ENCODE measurements around the gene ABCA1.
A peak's percentile ranks its signal among the peaks of the same experiment; 100 is the strongest.
"Not testable (repeated sequence)": the region's sequence is repeated elsewhere in the genome, so short reads cannot be mapped to it uniquely, and the experiment has no call there.

ABCA1 gene

GRCh38 chr9:104960662-104961061 lies 32.7 kb upstream of the ABCA1 start:
- ATAC-seq = no peak
- Mint-ChIP-seq H3K4me3 (no peak overlapping the region), H3K27ac (no peak overlapping the region), H3K36me3 (no peaks in the 10 kb centered on the region), H3K4me1 (peaks cover 9% of the 10 kb centered on the region), H3K9me3 (no peaks in the 10 kb centered on the region)
- no peak for DNase-seq (ENCODE audit: low spot score in 2 of 2)

GRCh38 chr9:104958751-104959150 lies 30.8 kb upstream of the ABCA1 start:
- H3K27ac Mint-ChIP-seq = no peak overlapping the region
- DNase-seq (ENCODE audit: low spot score in 2 of 2) = no peak
- no peaks in the 10 kb centered on the region for H3K36me3 Mint-ChIP-seq
- ATAC-seq = no peak
- H3K4me1 Mint-ChIP-seq = peaks cover 9% of the 10 kb centered on the region
- H3K9me3 Mint-ChIP-seq = no peaks in the 10 kb centered on the region
- H3K4me3 Mint-ChIP-seq = no peak overlapping the region

GRCh38 chr9:104958006-104958405 lies 30.1 kb upstream of the ABCA1 start:
- not testable (repeated sequence) for H3K4me3 Mint-ChIP-seq; H3K4me1 Mint-ChIP-seq; H3K9me3 Mint-ChIP-seq; ATAC-seq; H3K27ac Mint-ChIP-seq; H3K36me3 Mint-ChIP-seq; DNase-seq (ENCODE audit: low spot score in 2 of 2)

DNA sequence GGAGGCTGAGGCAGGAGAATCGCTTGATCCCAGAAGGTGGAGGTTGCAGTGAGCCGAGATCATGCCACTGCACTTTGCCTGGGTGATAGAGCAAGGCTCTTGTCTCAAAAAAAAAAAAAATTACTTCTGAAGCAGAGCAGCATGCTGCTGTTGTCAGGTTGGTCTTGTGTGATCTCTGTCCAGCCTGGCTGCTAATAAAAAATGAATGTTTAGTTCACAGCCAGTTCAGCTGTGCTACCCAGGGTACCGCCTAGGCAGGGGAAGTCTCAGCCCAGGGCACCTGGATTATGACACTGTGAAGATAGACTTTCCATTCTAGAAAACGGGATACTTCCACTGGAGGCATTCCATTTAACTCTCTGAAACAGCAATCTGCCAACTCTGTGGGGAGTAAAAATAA lies 23.5 kb upstream of the ABCA1 start:
- H3K36me3 Mint-ChIP-seq = no peaks in the 10 kb centered on the region
- DNase-seq (ENCODE audit: low spot score in 2 of 2) (no peak), ATAC-seq (no peak)
- H3K4me3 Mint-ChIP-seq = no peak overlapping the region
- no peak overlapping the region for H3K27ac Mint-ChIP-seq
- H3K9me3 Mint-ChIP-seq = no peaks in the 10 kb centered on the region
- H3K4me1 Mint-ChIP-seq = peaks cover 5% of the 10 kb centered on the region

- no peak overlapping the region for H3K4me3 Mint-ChIP-seq
- H3K36me3 Mint-ChIP-seq = no peaks in the 10 kb centered on the region
Measured at GRCh38 chr9:104950838-104951237, 22.9 kb upstream of the ABCA1 start.

DNA sequence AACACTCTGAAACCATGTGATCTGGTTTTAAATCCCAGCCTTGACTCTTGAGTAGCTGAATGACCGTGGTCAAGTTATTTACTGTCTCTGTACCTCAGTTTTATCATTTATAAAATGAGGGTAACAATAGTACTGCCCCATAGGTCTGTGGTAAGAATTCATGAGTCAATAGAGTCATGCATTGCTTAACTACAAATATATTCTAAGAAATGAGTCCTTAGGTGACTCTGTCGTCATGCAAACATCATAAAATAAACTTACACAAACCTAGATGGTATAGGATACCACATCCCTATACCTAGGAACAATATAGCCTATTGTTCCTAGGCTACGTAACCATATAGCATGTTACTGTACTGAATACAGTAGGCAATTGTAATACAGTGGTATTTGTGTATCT lies 20.3 kb upstream of the ABCA1 start:
- Mint-ChIP-seq H3K4me1 (peaks cover 5% of the 10 kb centered on the region), H3K27ac (peak overlapping the region; percentile 68), H3K9me3 (no peaks in the 10 kb centered on the region), H3K36me3 (no peaks in the 10 kb centered on the region), H3K4me3 (no peak overlapping the region)
- no peak for DNase-seq (ENCODE audit: low spot score in 2 of 2)
- ATAC-seq = peak; percentile 71

More at GRCh38 chr9:104950838-104951237, 22.9 kb upstream of the ABCA1 start:
- no peak for ATAC-seq
- peaks cover 5% of the 10 kb centered on the region for H3K4me1 Mint-ChIP-seq
- no peak overlapping the region for H3K27ac Mint-ChIP-seq
- no peak for DNase-seq (ENCODE audit: low spot score in 2 of 2)
- H3K9me3 Mint-ChIP-seq = no peaks in the 10 kb centered on the region

DNA sequence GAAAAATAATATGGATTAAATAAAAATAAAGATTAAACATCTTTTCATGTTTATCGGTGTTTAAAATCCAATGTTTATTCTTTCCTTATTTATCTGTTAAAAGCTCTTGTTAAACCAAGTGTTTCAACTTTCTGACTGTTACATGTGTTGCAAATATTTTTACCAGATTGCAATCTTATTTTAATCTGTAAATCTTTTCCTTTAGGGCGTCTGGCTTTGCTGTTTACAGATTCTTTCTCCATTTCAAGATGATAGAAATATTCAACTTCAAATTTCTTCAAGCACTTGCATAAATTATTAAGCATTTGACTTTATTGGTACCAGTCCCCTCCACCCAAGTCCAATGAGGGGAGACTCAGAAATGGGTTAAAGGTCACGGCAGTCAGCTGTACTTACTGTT lies 16.9 kb upstream of the ABCA1 start:
- DNase-seq (ENCODE audit: low spot score in 2 of 2) (no peak), ATAC-seq (no peak)
- Mint-ChIP-seq H3K4me3 (no peak overlapping the region), H3K4me1 (peaks cover 16% of the 10 kb centered on the region), H3K36me3 (no peaks in the 10 kb centered on the region), H3K9me3 (no peaks in the 10 kb centered on the region), H3K27ac (no peak overlapping the region)

GRCh38 chr9:104944356-104944755 lies 16.4 kb upstream of the ABCA1 start:
- H3K9me3 Mint-ChIP-seq = no peaks in the 10 kb centered on the region
- peaks cover 16% of the 10 kb centered on the region for H3K4me1 Mint-ChIP-seq
- H3K27ac Mint-ChIP-seq = no peak overlapping the region
- ATAC-seq = no peak
- H3K4me3 Mint-ChIP-seq = no peak overlapping the region
- no peaks in the 10 kb centered on the region for H3K36me3 Mint-ChIP-seq
- DNase-seq (ENCODE audit: low spot score in 2 of 2) = no peak

- H3K36me3 Mint-ChIP-seq = no peaks in the 10 kb centered on the region
- H3K9me3 Mint-ChIP-seq = no peaks in the 10 kb centered on the region
- H3K4me1 Mint-ChIP-seq = peaks cover 11% of the 10 kb centered on the region
- ATAC-seq = peak; percentile 82
- H3K27ac Mint-ChIP-seq = no peak overlapping the region
- DNase-seq (ENCODE audit: low spot score in 2 of 2) = no peak
- H3K4me3 Mint-ChIP-seq = no peak overlapping the region
Measured at GRCh38 chr9:104941597-104941996, 13.6 kb upstream of the ABCA1 start.

GRCh38 chr9:104936291-104936690 lies 8.3 kb upstream of the ABCA1 start:
- no peaks in the 10 kb centered on the region for H3K36me3 Mint-ChIP-seq
- H3K4me3 Mint-ChIP-seq = no peak overlapping the region
- ATAC-seq (no peak), DNase-seq (ENCODE audit: low spot score in 2 of 2) (no peak)
- peaks cover 9% of the 10 kb centered on the region for H3K4me1 Mint-ChIP-seq
- H3K27ac Mint-ChIP-seq = no peak overlapping the region
- H3K9me3 Mint-ChIP-seq = no peaks in the 10 kb centered on the region

DNA sequence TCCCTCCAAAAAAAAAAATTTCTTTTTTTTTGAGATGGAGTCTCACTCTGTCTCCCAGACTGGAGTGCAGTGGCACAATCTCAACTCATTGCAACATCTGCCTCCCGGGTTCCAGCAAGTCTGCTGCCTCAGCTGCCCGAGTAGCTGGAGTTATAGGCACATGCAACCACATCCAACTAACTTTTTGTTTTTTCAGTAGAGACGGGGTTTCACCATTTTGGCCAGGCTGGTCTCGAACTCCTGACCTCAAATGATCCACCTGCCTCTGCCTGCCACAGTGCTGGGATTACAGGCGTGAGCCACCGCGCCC lies 7.5 kb upstream of the ABCA1 start:
- not testable (repeated sequence) for ATAC-seq; H3K4me1 Mint-ChIP-seq; H3K36me3 Mint-ChIP-seq; H3K4me3 Mint-ChIP-seq; H3K27ac Mint-ChIP-seq; H3K9me3 Mint-ChIP-seq; DNase-seq (ENCODE audit: low spot score in 2 of 2)

DNA sequence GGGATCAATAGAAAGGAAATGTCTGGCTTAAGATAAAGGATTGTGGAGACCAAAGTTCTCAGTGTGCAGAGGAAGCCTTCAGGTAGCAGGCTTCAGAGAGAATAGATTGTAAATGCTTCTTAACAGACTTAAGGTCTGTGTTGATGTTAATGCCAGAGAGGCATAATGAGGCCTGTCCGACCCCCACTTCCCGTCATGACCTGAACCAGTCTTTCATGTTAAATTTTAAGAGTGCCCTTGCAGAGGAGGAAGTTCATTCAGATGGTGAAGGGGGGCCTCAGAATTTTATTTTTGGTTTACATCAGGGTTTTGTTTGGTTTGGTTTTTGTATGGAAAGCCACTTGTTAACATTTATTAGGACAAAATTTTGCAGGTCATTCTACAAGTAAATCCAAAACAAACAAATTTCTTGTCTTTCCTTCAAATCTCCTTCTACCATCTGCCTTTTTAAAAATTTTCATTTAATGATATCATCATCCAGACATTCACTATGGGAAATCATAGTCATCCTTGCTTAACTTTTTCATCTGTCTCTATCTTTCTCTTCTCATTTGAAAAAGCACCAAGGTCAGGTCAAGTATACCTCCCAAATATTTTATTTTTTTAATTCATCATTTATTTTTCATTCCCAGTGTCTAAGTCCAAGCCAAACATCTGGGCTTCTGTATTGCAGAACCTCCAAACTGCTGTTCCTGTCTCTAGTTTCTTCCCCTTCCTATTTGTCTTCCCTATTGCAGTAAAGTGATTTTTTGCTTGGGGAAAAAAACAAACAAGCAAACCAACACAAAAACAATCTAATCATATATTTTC lies 6.9 kb upstream of the ABCA1 start:
- ATAC-seq (no peak), DNase-seq (ENCODE audit: low spot score in 2 of 2) (no peak)
- Mint-ChIP-seq H3K4me1 (peaks cover 5% of the 10 kb centered on the region), H3K9me3 (no peaks in the 10 kb centered on the region), H3K36me3 (no peaks in the 10 kb centered on the region), H3K27ac (no peak overlapping the region), H3K4me3 (no peak overlapping the region)

DNA sequence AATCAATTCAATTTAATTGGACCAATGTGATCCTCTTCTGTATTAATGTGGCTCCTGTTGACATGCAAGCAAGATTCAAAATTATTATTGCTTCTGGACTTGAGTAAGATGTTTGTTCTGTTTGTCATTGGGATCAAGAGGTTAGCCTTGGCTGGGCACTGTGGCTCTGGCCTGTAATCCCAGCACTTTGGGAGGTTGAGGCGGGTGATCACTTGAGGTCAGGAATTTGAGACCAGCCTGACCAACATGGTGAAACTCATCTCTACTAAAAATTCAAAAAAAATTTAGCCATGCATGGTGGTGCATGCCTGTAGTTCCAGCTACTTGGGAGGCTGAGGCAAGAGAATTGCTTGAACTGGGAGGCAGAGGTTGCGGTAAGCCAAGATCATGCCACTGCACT lies 5.1 kb upstream of the ABCA1 start:
- H3K36me3 Mint-ChIP-seq; H3K9me3 Mint-ChIP-seq; DNase-seq (ENCODE audit: low spot score in 2 of 2); H3K4me1 Mint-ChIP-seq; H3K4me3 Mint-ChIP-seq; H3K27ac Mint-ChIP-seq; ATAC-seq: not testable (repeated sequence)

- Mint-ChIP-seq H3K27ac (no peak overlapping the region), H3K4me3 (no peak overlapping the region), H3K4me1 (peaks cover 12% of the 10 kb centered on the region), H3K9me3 (no peaks in the 10 kb centered on the region), H3K36me3 (no peaks in the 10 kb centered on the region)
- ATAC-seq = no peak
- no peak for DNase-seq (ENCODE audit: low spot score in 2 of 2)
Measured at GRCh38 chr9:104931256-104931655, 3.3 kb upstream of the ABCA1 start.

DNA sequence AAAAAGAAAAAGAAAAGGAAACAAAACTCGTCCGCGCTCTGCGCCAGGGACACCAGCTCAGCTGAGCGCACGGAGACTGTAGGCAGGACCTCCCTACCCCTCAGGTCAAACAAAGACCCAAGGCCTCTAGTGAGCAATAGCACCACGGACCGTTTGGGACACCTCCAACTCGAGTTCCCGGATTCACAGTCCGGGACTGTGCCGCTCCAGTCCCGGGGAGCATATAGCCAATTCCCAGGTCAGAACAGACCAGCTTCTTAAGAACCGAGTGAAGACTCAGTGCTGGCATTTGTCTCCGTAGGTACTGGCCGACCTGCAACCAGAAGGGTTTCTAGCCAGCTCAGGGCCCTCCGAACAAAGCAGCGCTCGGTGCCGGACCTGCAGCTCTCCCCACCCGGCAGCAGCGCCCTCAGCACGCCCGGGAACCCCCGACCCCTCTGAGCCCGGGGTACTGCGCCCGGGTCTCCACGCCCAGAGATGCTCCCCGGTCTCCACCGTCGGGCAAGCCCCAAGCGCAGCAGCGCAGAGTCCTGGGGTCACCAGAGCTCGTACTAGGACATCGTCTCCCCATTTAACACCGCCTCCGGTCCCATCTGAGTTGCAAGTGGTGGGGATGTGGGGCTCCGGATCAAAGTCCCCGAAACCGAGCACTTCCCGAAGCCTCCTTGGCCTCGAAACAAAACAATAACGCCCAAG lies 591 bp downstream of the ABCA1 start:
- DNase-seq (ENCODE audit: low spot score in 2 of 2) (peak; percentile 14 to 69), ATAC-seq (peak; percentile 47)
- Mint-ChIP-seq H3K4me3 (peak overlapping the region; percentile 80), H3K36me3 (no peaks in the 10 kb centered on the region), H3K4me1 (peaks cover 7% of the 10 kb centered on the region), H3K9me3 (no peaks in the 10 kb centered on the region), H3K27ac (no peak overlapping the region)

DNA sequence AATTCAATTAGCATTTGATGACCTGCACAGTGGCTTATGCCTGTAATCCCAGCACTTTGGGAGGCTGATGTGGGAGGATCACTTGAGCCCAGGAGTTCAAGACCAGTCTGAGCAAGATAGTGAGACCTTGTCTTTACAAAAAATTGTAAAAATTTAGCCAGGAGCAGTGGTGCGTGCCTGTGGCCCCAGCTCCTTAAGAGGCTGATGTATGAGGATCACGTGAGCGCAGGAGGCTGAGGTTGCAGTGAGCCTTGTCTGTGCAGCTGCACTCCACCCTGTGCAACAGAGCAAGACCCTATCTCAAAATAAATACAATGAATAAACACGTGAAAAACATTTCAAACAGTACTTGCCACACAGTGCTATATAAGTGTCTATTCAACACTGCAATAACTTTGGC lies 4.2 kb downstream of the ABCA1 start:
- no peak overlapping the region for H3K4me3 Mint-ChIP-seq

More for the DNA sequence above, 4.2 kb downstream of the ABCA1 start:
- peaks cover 7% of the 10 kb centered on the region for H3K4me1 Mint-ChIP-seq
- no peaks in the 10 kb centered on the region for H3K9me3 Mint-ChIP-seq
- H3K36me3 Mint-ChIP-seq = no peaks in the 10 kb centered on the region
- DNase-seq (ENCODE audit: low spot score in 2 of 2) (no peak), ATAC-seq (no peak)
- no peak overlapping the region for H3K27ac Mint-ChIP-seq

Measured in stimulated activated effector memory CD8-positive, alpha-beta T cell treated with anti-CD3 and anti-CD28 coated beads, Interleukin-12 subunit alpha, Interleukin-12 subunit beta, amount 100 ng/mL, for 72 hours (primary cell).